Measurements from ENCODE around the gene NHERF1. TPM values are rescaled to one million over a fixed set of nuclear protein-coding genes. Genes with fewer than 3 reads are reported as not detected.

NHERF1 gene
- total and polyA plus RNA-seq, 2 of the 8 experiments (the other 6 are each of a cell fraction or from before 2014, with no cell fraction given), result 92.9 to 99.2 TPM

DNA sequence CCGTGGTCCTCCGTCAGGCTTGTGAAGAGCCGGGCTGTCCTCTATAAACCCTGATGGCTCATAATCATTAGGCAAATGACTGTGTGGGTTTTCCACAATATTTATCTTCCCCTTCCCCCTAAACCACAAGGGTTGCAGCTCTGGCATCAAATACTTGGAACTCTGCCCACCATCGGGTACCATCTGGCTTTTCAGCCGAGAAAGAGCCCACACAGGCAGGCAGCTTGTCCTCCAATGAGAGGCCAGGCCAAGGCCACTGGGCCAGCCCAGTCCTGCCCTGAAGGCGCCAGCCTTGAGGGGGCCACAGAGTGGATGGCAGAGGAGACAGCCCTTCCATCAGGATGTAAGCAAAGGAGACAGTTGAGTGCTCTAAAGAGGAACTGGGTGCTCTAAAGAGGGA, 59.5 kb downstream of the NHERF1 start:
- Histone ChIP-seq H3K56ac (replicated peaks; ENCODE audit: insufficient read length, low read depth, low read length) (no peak overlapping the region), H3K27ac (ENCODE audit: low read depth, low read length) (no peak overlapping the region), H3K4me2 (ENCODE audit: insufficient read depth in 1 of 2, low read depth in 2 of 2, low read length in 2 of 2) (no peak overlapping the region), H2BK5ac (ENCODE audit: low read depth, low read length) (no peak overlapping the region), H2BK12ac (ENCODE audit: low read depth, low read length) (no peak overlapping the region), H4K5ac (ENCODE audit: insufficient read length, low read depth, low read length) (no peak overlapping the region), H2BK120ac (replicated peaks; ENCODE audit: low read depth, low read length) (no peak overlapping the region), H3K18ac (ENCODE audit: extremely low read depth, low read length) (no peak overlapping the region), H4K8ac (ENCODE audit: extremely low read depth, insufficient read depth, low read length) (no peak overlapping the region), H3K4me3 (ENCODE audit: extremely low read depth in 1 of 4, insufficient read depth in 2 of 4, low read depth in 3 of 4, low read length in 4 of 4) (no peak overlapping the region), H3K14ac (ENCODE audit: insufficient read length) (no peak overlapping the region), H4K91ac (replicated peaks; ENCODE audit: insufficient read length, low read length) (no peak overlapping the region), H3K4ac (replicated peaks; ENCODE audit: insufficient read length, low read depth, low read length) (no peak overlapping the region), H2AFZ (ENCODE audit: low read length) (no peak overlapping the region), H3K4me1 (replicated peaks in 1 of 4; ENCODE audit: control insufficient read depth in 3 of 4, insufficient read depth in 4 of 4, low read length in 3 of 4) (peaks cover 0 to 4% (median 0%) of the 10 kb centered on the region in 4 experiments; a peak in 1 of 7 replicates), H4K20me1 (replicated peaks in 1 of 2; ENCODE audit: control insufficient read depth in 1 of 2, insufficient read depth in 2 of 2, low read length in 2 of 2) (peaks cover 6 to 20% of the 10 kb centered on the region in 2 experiments), H2BK15ac (ENCODE audit: low read length) (no peak overlapping the region), H3K9ac (replicated peaks in 1 of 4; ENCODE audit: extremely low read depth in 1 of 4, low read depth in 3 of 4, low read length in 3 of 4) (no peak overlapping the region), H3K9me3 (ENCODE audit: insufficient read depth in 2 of 2, low read depth in 1 of 2, low read length in 1 of 2) (no peaks in the 10 kb centered on the region), H3K23me2 (ENCODE audit: low read depth, low read length) (no peaks in the 10 kb centered on the region), H2BK20ac (ENCODE audit: low read length) (no peak overlapping the region), H3K23ac (ENCODE audit: insufficient read length) (no peak overlapping the region), H3K79me2 (ENCODE audit: control insufficient read depth in 1 of 2, insufficient read depth in 2 of 2, low read length in 2 of 2) (no peaks in the 10 kb centered on the region), H2AK5ac (ENCODE audit: low read depth, low read length) (no peak overlapping the region), H3K36me3 (ENCODE audit: control insufficient read depth in 2 of 4, insufficient read depth in 4 of 4, low read length in 3 of 4) (no peaks in the 10 kb centered on the region; a peak in 1 of 8 replicates), H3K79me1 (ENCODE audit: low read depth, low read length) (no peaks in the 10 kb centered on the region; the same call in 1 of the 2 replicates), H3K27me3 (replicated peaks in 1 of 4; ENCODE audit: control insufficient read depth in 3 of 4, extremely low read depth in 1 of 4, insufficient read depth in 3 of 4, low read length in 3 of 4) (no peaks in the 10 kb centered on the region; a peak in 1 of 7 replicates)
- WGBS, 2 experiments (ENCODE audit: extremely low coverage in 1 of 2, insufficient coverage in 1 of 2, insufficient read length in 1 of 2, insufficient replicate concordance in 2 of 2, low coverage in 1 of 2, low lambda C conversion rate in 2 of 2, missing lambda C conversion rate in 1 of 2), result 90% methylated on average over 6 of the region's 6 CpGs; no CpG with 5 or more reads in 1 of the 2 experiments
- TF ChIP-seq CHD2 (IDR thresholded peaks at IDR 0.05; ENCODE audit: low read length), result no peak
- TF ChIP-seq RBBP5 (IDR thresholded peaks at IDR 0.05; ENCODE audit: borderline replicate concordance, low read depth, low read length), result no peak
- TF ChIP-seq CBX8 (IDR thresholded peaks at IDR 0.05; ENCODE audit: borderline replicate concordance, low read depth, low read length), result no peak
- no peak for TF ChIP-seq GTF2F1 (IDR thresholded peaks at IDR 0.05; ENCODE audit: borderline replicate concordance, low read depth, low read length)
- no peak for TF ChIP-seq SP2 (IDR thresholded peaks at IDR 0.05; ENCODE audit: low read length)
- TF ChIP-seq KDM1A (IDR thresholded peaks at IDR 0.05; ENCODE audit: borderline replicate concordance, low read length), result no peak
- TF ChIP-seq CTBP2 (IDR thresholded peaks at IDR 0.05; ENCODE audit: borderline replicate concordance, insufficient read depth, insufficient read length, low read length), result no peak
- FAIRE-seq, result no peak
- ChIA-PET CTCF (ENCODE audit: partially characterized antibody) (interaction anchor here (1.0 to 99.6 kb wide), 5 partner anchors 11 to 242 kb away, joined by 4 to 2981 read pairs (median 12); partner anchors contain the start of genes FDXR, GRIN2C and NAT9), POLR2A (ENCODE audit: partially characterized antibody) (interaction anchor here (1.6 to 2.3 kb wide), 3 partner anchors 12 to 26 kb away, joined by 3 to 5 read pairs (median 4); no protein-coding TSS in a partner anchor)
- DNase-seq (ENCODE audit: low read depth in 1 of 2, low spot score in 2 of 2), result no peak

All from H1 (cell line).